ENCODE data around the gene KIAA1755.

- TF ChIP-seq CTCF (IDR thresholded peaks at IDR 0.05; ENCODE audit: insufficient read depth, low read depth, low read length) (no peak), EZH2 (IDR thresholded peaks at IDR 0.05; ENCODE audit: insufficient read depth, low read length) (no peak)
Measured at GRCh38 chr20:38270869-38271605, 10.5 kb upstream of the KIAA1755 start.

Measured in astrocyte (in vitro differentiated cells and primary cell).